A673 (cell line): ENCODE measurements around the gene TMPO. TPM values are rescaled to one million over a fixed set of nuclear protein-coding genes. Genes with fewer than 3 reads are reported as not detected.
A peak's percentile ranks its signal among the peaks of the same experiment; 100 is the strongest.

ENCODE experiments used
- BruUV-seq: library from RNA; stranded (reverse); fragments of 400-500 nt; replicated peaks from 2 replicates; lab custom pipeline; 2021; lab: Mats Ljungman, UMichigan
- CTCF ChIA-PET: fragments of 300-600 bp; sonication (Branson Sonifier 250); formaldehyde crosslinking; loops from one replicate; lab custom pipeline; 2022; ENCODE audit warnings: antibody characterized with exemption; lab: Charles Lee
- POLR2A ChIA-PET: fragments of 300-600 bp; sonication (Branson Sonifier 250); formaldehyde crosslinking; loops from one replicate; lab custom pipeline; 2022; ENCODE audit warnings: antibody characterized with exemption; ENCODE audit not compliant: low non-redundant PET; lab: Charles Lee
- DNase-seq: peaks from one replicate; pipeline ENCODE4 v3.0.0-alpha.2; 2015; ENCODE audit warnings: low spot score
- H3K27ac ChIP-seq: fragments of 200-600 bp; sonication (generic); 2 replicates; pipeline ENCODE4 v1.5.1; 2016; ENCODE audit warnings: mixed run types, low read depth, mild to moderate bottlenecking, mixed read lengths, antibody characterized with exemption, low read length; ENCODE audit not compliant: poor library complexity, severe bottlenecking
- H3K27me3 ChIP-seq: fragments of 200-600 bp; sonication (generic); replicated peaks from 2 replicates; pipeline ENCODE4 v1.6.1; 2017; ENCODE audit warnings: mixed run types, low read depth, mild to moderate bottlenecking, mixed read lengths, antibody characterized with exemption, low read length; ENCODE audit not compliant: insufficient read depth, poor library complexity
- H3K36me3 ChIP-seq: fragments of 200-600 bp; sonication (generic); 2 replicates; pipeline ENCODE4 v1.6.1; 2016; ENCODE audit warnings: mixed run types, mild to moderate bottlenecking, mixed read lengths, antibody characterized with exemption, low read length; ENCODE audit not compliant: insufficient read depth, poor library complexity, severe bottlenecking
- H3K4me1 ChIP-seq: fragments of 200-600 bp; sonication (generic); 2 replicates; pipeline ENCODE4 v1.6.1; 2017; ENCODE audit warnings: mixed run types, mild to moderate bottlenecking, mixed read lengths, antibody characterized with exemption, low read length; ENCODE audit not compliant: insufficient read depth, poor library complexity, severe bottlenecking
- H3K4me3 ChIP-seq: fragments of 200-600 bp; sonication (generic); 2 replicates; pipeline ENCODE4 v1.5.1; 2016; ENCODE audit warnings: low read depth, mixed run types, mild to moderate bottlenecking, mixed read lengths, low read length; ENCODE audit not compliant: poor library complexity, severe bottlenecking
- H3K9me3 ChIP-seq: fragments of 200-600 bp; sonication (generic); 2 replicates; pipeline ENCODE4 v1.6.1; 2016; ENCODE audit warnings: mixed run types, low read depth, mild to moderate bottlenecking, mixed read lengths, antibody characterized with exemption, low read length; ENCODE audit not compliant: poor library complexity, severe bottlenecking
- CTCF ChIP-seq: fragments of 300-800, 200-600 bp; sonication (generic); conservative IDR thresholded peaks from 2 replicates; pipeline ENCODE4 v1.5.1; 2017; ENCODE audit warnings: low read depth, mild to moderate bottlenecking, antibody characterized with exemption, low read length, moderate library complexity, mixed read lengths
- EZH2 ChIP-seq: fragments of 200-600 bp; sonication (generic); IDR thresholded peaks from 2 replicates; pipeline ENCODE4 v1.6.1; 2017; ENCODE audit warnings: borderline replicate concordance, low read depth, mild to moderate bottlenecking, mixed read lengths, antibody characterized with exemption, low read length; ENCODE audit not compliant: poor library complexity, severe bottlenecking
- intact Hi-C: fragments of 100-400 bp; cut with micrococcal nuclease; formaldehyde crosslinking; loops from one replicate; pipeline ENCODE4 v1.10.0; 2022; ENCODE audit not compliant: unreplicated experiment
- total RNA-seq: library from RNA; stranded (reverse); gene quantifications from 2 replicates; pipeline ENCODE4 v1.2.3, GENCODE V29; 2021

TMPO gene
- total RNA-seq, 1 experiment from 2014 or later: 296 TPM

GRCh38 chr12:98592825-98593322, 77.5 kb downstream of the TMPO start:
- peak overlapping the region; percentile 94 for H3K27ac ChIP-seq
- H3K36me3 ChIP-seq: peaks cover 29% of the 10 kb centered on the region

GRCh38 chr12:98593351-98594049, 78.1 kb downstream of the TMPO start, which contains the start of gene SLC25A3:
TSS of gene SLC25A3 (plus strand) at chr12:98593686. CDS start at chr12:98593979, 293 bp downstream.
- BruUV-seq: no TSS peak
- Histone ChIP-seq H3K9me3 (no peaks in the 10 kb centered on the region), H3K27me3 (no peaks in the 10 kb centered on the region), H3K27ac (peak within 1 kb of the TSS; percentile 94), H3K36me3 (peaks cover 35% of the 10 kb centered on the region), H3K4me1 (peaks cover 12% of the 10 kb centered on the region), H3K4me3 (peak within 1 kb of the TSS; percentile 96)
- TF ChIP-seq CTCF (no peak), EZH2 (no peak)
- DNase-seq: peak; percentile 98
- intact Hi-C loops: no loop called here
- POLR2A ChIA-PET: interaction anchor here (0.6 kb wide), 3 partner anchors 173 to 345 kb away, joined by 3 to 4 read pairs (median 3); no protein-coding TSS in a partner anchor
- CTCF ChIA-PET: interaction anchor here (0.5 to 0.7 kb wide), 2 partner anchors 24 to 450 kb away, joined by 3 to 4 read pairs; no protein-coding TSS in a partner anchor

More at GRCh38 chr12:98592825-98593322, 77.5 kb downstream of the TMPO start:
- peaks cover 12% of the 10 kb centered on the region for H3K4me1 ChIP-seq
- intact Hi-C loops: no loop called here
- TF ChIP-seq EZH2 (no peak), CTCF (no peak)
- DNase-seq: no peak
- TSS peak; percentile 100 for BruUV-seq
- peak overlapping the region; percentile 96 for H3K4me3 ChIP-seq
- no peaks in the 10 kb centered on the region for H3K27me3 ChIP-seq
- ChIA-PET CTCF (interaction anchor here (0.7 kb wide), 1 partner anchor 451 kb away, joined by 3 read pairs; no protein-coding TSS in a partner anchor), POLR2A (interaction anchor here (0.6 kb wide), 3 partner anchors 172 to 345 kb away, joined by 3 to 4 read pairs (median 3); no protein-coding TSS in a partner anchor)
- H3K9me3 ChIP-seq: no peaks in the 10 kb centered on the region

DNA sequence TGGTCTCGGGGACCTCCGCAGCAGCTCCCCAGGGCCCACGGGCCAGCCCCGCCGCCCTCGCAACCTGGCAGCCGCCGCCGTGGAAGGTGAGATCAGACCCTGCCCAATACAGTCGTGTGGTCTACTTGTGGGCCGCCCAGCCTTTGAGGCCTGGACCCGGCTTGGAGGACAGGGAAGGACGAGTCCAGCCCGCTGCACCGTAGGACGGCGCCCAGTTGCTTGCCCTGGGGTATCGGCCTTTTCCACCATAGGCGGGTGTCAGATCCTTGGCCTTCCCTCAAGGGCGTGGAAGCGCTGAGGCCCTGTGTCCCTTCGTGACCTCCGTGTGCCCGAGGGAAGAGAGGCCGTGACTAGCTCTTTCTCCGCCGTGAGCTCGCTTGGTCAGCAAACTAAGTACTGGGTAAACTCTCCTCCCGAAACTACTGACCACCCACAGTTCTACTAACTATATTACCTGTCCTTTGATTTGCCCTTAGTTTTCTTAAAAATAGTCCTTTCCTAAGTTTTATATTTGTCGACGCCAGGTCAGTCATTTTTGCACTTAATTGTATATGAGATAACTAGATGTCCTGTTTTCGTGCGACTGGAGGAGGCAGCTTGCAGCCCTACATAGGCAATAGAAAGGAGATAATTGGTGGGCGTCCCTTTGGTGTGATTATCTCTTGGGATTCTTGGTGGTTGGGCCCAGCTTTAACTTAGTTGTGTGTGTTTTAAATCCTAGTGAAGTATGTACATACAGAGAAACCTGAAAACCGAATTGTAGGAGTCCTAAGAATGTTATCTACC, 78.9 kb downstream of the TMPO start:
- Histone ChIP-seq H3K9me3 (no peaks in the 10 kb centered on the region), H3K36me3 (peaks cover 42% of the 10 kb centered on the region), H3K4me1 (peaks cover 12% of the 10 kb centered on the region), H3K27me3 (no peaks in the 10 kb centered on the region), H3K27ac (peak overlapping the region; percentile 94), H3K4me3 (peak overlapping the region; percentile 96)
- TF ChIP-seq CTCF (no peak), EZH2 (no peak)
- BruUV-seq: no TSS peak
- DNase-seq: peak; percentile 40
- intact Hi-C loops: no loop called here
- ChIA-PET POLR2A (no interaction called here), CTCF (no interaction called here)
